ENCODE measurements around the gene EYA4. TPM values are rescaled to one million over a fixed set of nuclear protein-coding genes. Genes with fewer than 3 reads are reported as not detected.

Gene EYA4
- total and polyA plus RNA-seq, 2 donors (not counting 3 experiments of a cell fraction or from before 2014, with no cell fraction given) = not detected

- intact Hi-C loops (cut with micrococcal nuclease) = no loop called here
Observed at GRCh38 chr6:133555685-133556084, 314.5 kb downstream of the EYA4 start.

More at GRCh38 chr6:133555685-133556084, 314.5 kb downstream of the EYA4 start:
- no peak overlapping the region for H3K4me3 ChIP-seq (replicated peaks in 1 of 3; ENCODE audit: insufficient read depth in 1 of 3, low read depth in 1 of 3, low read length in 3 of 3)
- H4K20me1 ChIP-seq (replicated peaks; ENCODE audit: control insufficient read depth, extremely low read depth, insufficient read depth, low read length) = no peaks in the 10 kb centered on the region
- FAIRE-seq (no peak), DNase-seq (ENCODE audit: low read depth, low spot score) (no peak)
- H3K4me1 ChIP-seq (ENCODE audit: control insufficient read depth, extremely low read depth, insufficient read depth, low read length) = no peaks in the 10 kb centered on the region
- ChIA-PET POLR2A (no interaction called here), CTCF (interaction anchor here (1.5 kb wide), 1 partner anchor 361 kb away, joined by 3 read pairs; no protein-coding TSS in a partner anchor)
- BruUV-seq (replicated peaks) = no TSS peak
- TF ChIP-seq FOS (IDR thresholded peaks at IDR 0.05; ENCODE audit: borderline replicate concordance, insufficient read depth, low read length) (no peak), EZH2 (IDR thresholded peaks at IDR 0.05; ENCODE audit: borderline replicate concordance, low read depth, low read length, severe bottlenecking) (no peak), MYC (IDR thresholded peaks at IDR 0.05; ENCODE audit: low read depth, low read length) (no peak), GATA2 (IDR thresholded peaks at IDR 0.05; ENCODE audit: insufficient read depth, insufficient read length, low read depth, low read length) (no peak), CTCF (IDR thresholded peaks at IDR 0.05; ENCODE audit: extremely low read depth in 1 of 2, insufficient read depth in 1 of 2, low read depth in 1 of 2, low read length in 2 of 2) (no peak), POLR2AphosphoS5 (IDR thresholded peaks at IDR 0.05; ENCODE audit: insufficient read depth, low read depth, low read length) (no peak), JUN (IDR thresholded peaks at IDR 0.05; ENCODE audit: borderline replicate concordance, insufficient read depth, insufficient read length, low read depth) (no peak), POLR2A (IDR thresholded peaks at IDR 0.05; ENCODE audit: low read depth, low read length) (no peak), MAX (IDR thresholded peaks at IDR 0.05; ENCODE audit: insufficient read depth, insufficient read length) (no peak)
- no peaks in the 10 kb centered on the region for H3K9me3 ChIP-seq (replicated peaks; ENCODE audit: control insufficient read depth, insufficient read depth, low read length)
- no peaks in the 10 kb centered on the region for H3K9me1 ChIP-seq (replicated peaks; ENCODE audit: control insufficient read depth, extremely low read depth, insufficient read depth, low read length)
- H3K27me3 ChIP-seq (ENCODE audit: control insufficient read depth in 2 of 2, insufficient read depth in 2 of 2, low read length in 2 of 2) = peaks cover 0 to under 1% of the 10 kb centered on the region in 2 experiments
- no peaks in the 10 kb centered on the region for H3K36me3 ChIP-seq (ENCODE audit: control insufficient read depth in 2 of 2, extremely low read depth in 1 of 2, insufficient read depth in 2 of 2, low read length in 2 of 2)
- dilution Hi-C loops (cut with MboI; ENCODE audit: extremely low pct_ligation_motif_present, low sequenced_read_pairs) = no loop called here
- H3K79me2 ChIP-seq (ENCODE audit: control insufficient read depth, insufficient read depth, low read length) = no peaks in the 10 kb centered on the region
- no peak overlapping the region for H3K9ac ChIP-seq (replicated peaks; ENCODE audit: extremely low read depth, insufficient read depth, low read length)
- no peak overlapping the region for H3K27ac ChIP-seq (ENCODE audit: insufficient read depth, low read depth, low read length)
- H3K4me2 ChIP-seq (ENCODE audit: insufficient read depth, low read length) = no peak overlapping the region
- no peak overlapping the region for H2AFZ ChIP-seq (ENCODE audit: low read depth, low read length)
